C4-2B (cell line): ENCODE data around the gene RNF103.

Experiments
- CTCF ChIP-seq: fragments of 450-650 bp; conservative IDR thresholded peaks from 2 replicates; pipeline ENCODE4 v1.5.1; 2017; ENCODE audit warnings: mild to moderate bottlenecking
- ZFX ChIP-seq: fragments of 450-650 bp; IDR thresholded peaks from 2 replicates; pipeline ENCODE4 v1.6.1; 2017

DNA sequence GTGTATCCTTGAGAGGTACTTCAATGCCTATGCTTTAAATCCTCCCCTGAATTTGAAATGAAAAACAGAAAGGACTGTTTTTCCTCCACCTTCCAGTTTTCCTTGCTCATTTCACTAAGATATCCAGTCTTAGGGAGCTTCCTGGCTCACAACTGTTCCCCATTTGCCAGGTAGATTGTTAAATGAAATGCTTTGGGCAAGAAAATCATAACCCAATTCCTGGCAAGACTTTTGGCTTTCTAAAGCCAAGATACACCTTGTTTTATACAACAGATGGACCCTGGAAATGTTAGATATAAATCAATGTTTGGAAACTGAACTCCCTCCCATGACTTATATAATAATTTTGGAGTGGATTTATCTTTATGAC, 56.9 kb downstream of the RNF103 start:
- TF ChIP-seq CTCF (no peak), ZFX (no peak)
